GM18858 (cell line): ENCODE results near the gene ENTPD1.
"Not testable (repeated sequence)": the region's sequence is repeated elsewhere in the genome, so short reads cannot be mapped to it uniquely, and the experiment has no call there.

Source experiments
- ATAC-seq: cut with Tn5 transposase; IDR thresholded peaks from one replicate; pipeline ENCODE4 v1.9.1; 2021; ENCODE audit not compliant: unreplicated experiment

The ENTPD1 gene

DNA sequence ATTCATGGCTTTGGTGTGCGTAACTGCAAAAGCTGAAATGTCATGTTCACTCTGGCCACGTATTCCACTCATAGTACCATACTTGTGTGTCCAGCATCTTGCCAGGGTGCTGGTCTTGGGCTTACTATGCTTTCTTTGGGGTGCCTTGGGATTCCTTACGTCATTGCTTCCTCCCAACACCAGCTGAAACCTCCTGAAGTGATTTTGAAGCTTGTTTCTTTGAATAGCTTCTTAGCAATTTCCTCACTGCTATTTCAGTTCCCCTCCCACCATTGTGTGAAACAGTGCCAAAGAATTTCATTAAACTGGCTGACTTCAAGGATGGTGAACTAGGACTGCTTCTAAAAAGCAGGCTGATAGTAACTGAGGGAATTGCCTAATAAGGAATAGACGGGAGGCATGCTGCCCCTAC, 36.9 kb downstream of the ENTPD1 start:
- no peak for ATAC-seq

DNA sequence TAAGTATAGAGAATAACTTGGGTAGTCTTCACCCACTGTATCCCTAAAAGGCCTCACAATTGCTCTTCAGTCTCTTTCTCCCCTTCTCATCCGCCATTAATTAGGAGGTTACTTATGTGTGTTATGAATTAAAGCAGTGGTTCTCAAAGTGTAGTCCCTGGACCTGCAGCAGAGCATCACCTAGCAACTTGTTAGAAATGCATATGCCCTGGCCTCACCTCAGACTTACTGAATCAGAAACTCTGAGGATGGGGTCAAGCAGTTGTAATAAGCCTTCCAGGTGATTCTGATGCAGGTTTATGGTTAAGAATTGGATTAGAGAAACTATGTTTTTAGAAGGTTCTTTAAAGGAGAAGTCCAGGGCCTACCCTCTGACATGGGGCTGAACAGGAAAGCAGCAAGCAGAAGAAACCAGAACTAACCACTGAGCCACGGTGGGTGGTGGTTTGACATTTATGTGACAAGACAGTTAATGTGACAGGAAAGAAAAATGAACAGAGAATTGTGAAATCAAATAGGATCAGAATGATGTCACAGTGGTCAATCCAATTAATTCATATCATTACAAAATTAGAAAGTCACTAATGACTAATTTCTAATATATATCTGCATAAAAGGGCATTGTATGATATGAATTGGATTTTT, 37.6 kb downstream of the ENTPD1 start:
- peak; percentile 33 for ATAC-seq

DNA sequence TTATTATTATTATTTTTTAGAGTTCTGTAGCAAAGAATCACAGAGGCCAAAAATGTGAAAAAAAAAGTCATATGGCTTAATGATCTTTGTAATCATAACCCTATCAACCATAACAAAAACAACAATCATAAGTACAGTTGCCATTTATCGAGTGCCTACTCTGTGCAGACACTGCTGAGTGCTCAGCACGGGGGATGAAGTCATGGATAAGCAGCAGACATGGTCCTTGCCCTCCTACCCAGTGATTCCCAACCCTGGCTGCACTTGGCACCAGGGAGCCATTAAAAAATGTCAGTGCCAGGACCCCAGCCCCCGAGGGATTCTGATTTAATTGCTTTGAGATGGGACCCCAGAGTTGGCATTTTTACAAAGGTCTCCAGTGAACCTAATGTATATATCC, 38.2 kb downstream of the ENTPD1 start:
- no peak for ATAC-seq

DNA sequence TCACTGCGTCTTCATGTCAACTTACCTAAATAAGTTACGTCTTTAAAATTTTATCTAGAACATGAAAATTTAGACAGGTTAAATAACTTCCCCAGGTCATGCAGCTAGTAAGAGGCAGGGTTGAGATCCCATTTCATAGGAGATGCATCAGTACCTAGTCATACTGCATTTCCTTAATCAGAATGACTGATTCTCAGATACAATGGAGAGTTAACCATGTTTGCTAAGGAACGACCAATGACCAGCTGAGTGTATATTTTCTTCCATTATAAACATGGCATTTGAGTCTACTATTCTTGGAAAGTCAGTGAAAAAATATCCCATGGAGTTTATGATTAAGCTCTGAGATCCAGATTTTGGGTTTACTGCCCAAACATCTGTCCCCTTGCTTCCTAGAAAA, 39.6 kb downstream of the ENTPD1 start:
- ATAC-seq = no peak

GRCh38 chr10:95796504-95796903, 40.5 kb downstream of the ENTPD1 start:
- no peak for ATAC-seq

DNA sequence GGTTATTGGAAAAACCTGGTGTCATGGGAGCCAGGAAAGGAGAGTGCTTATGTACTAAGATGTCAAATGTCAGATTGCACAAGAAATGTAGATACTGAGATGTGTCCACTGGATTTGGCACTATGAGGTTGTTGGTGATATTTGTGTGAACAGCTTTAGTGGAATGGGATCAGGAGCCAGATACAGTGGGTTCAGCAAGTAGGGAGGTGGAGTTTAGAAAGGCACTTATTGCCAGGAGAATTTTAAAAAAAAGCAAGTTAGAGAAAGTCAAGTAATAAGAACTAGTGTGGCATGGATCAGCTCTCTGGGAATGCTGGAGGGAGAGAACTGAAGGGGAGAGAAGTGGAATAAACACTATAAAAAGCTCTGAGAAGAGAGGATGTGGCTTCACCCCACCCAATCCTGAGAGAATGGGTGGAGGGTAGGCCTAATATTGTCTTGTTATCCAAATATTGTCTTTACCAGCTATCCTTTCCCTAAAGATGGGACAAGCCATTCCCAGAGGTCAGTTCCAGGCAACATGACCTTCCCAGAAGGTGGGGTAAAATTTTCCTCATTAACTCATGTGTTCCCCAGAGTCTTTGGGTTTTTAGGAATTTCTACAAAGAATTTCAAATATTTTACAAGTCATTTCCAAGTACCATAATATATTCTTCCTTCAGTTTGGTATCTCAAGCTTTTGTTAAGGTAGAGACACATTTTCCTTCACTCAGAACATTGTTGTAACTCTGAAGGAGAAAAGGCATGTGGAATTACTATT, 42.3 kb downstream of the ENTPD1 start:
- ATAC-seq = no peak

DNA sequence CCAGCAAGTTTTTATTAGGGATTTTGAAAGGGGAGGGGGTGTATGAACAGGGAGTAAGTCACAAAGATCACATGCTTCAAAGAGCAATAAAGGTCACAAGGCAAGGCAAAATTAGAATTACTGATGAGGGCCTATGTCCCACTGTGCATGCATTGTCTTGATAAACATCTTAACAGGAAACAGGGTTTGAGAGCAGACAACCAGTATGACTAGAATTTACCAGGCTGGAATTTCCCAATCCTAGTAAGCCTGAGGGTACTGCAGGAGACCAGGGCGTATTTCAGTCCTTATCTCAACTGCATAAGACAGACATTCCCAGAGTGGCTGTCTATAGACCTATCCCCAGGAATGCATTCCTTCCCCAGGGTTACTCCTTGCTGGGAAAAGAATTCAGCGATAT, 44.3 kb downstream of the ENTPD1 start:
- ATAC-seq = not testable (repeated sequence)

GRCh38 chr10:95806687-95807380, 50.9 kb downstream of the ENTPD1 start:
- not testable (repeated sequence) for ATAC-seq

DNA sequence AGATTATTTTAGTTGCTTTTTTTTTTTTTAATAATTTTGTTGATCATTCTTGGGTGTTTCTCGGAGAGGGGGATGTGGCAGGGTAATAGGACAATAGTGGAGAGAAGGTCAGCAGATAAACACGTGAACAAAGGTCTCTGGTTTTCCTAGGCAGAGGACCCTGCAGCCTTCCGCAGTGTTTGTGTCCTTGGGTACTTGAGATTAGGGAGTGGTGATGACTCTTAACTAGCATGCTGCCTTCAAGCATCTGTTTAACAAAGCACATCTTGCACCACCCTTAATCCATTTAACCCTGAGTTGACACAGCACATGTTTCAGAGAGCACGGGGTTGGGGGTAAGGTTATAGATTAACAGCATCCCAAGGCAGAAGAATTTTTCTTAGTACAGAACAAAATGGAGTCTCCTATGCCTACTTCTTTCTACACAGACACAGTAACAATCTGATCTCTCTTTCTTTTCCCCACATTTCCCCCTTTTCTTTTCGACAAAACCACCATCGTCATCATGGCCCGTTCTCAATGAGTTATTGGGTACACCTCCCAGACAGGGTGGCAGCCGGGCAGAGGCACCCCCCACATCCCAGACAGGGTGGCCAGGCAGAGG, 52.8 kb downstream of the ENTPD1 start:
- ATAC-seq = not testable (repeated sequence)

- no peak for ATAC-seq
These were observed 53.6 kb downstream of the ENTPD1 start for GRCh38 chr10:95809370-95810197.

DNA sequence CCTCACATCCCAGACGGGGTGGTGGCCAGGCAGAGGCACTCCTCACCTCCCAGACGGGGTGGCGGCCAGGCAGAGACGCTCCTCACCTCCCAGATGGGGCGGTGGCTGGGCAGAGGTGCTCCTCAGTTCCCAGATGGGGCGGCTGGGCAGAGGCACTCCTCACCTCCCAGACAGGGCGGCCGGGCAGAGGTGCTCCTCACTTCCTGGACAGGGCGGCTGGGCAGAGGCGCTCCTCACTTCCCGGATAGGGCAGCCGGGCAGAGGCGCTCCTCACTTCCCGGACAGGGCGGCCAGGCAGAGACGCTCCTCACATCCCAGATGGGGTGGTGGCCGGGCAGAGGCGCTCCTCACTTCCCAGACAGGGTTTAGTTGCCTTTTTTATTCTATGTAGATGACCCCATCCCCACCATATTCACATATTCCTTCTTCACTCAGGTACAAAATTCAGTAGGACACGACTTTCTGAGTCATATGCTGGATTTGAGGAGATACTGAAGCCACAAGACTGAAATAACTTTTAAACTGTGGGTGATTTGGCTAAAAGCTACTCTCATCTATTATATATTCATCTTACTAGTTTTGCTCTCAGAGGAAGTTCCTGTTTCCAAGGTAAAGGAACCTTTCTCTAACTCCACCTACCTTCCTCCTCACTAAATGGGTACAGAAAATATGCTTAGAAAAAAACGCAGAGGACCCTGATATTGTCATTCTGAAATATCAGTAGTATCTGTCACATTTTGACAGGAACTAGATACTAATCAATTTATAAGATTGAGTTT, 54.4 kb downstream of the ENTPD1 start:
- no peak for ATAC-seq

DNA sequence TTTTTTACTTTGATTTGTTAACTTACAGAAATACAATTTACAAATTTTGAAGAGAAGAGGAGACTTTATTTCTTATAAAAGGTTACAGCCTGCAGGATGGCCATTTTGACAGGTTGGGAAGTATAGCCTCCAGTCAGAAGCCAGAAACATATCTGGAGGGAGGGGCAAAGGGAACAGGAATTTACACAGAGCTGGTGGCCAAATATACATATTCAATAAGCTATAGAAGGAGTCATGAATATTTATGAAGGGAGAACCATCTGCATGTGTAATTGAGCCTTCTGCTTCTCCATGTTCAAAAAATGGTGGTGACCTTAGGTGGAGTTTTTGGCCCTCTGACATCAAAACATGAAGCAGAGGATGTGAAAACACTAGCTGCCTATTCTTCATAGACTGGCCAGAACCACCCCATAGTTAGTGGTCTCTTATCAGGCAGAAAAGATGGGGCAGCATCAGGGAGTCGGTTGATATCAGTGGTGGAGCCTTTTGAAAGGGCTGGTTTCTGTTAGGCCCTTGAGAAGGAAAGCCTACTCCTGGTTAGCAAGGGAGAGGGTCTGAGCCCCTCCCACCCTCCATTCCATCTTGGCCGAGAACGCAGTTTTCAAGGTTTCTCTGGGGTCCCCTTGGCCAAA, 57.2 kb downstream of the ENTPD1 start:
- ATAC-seq = no peak

DNA sequence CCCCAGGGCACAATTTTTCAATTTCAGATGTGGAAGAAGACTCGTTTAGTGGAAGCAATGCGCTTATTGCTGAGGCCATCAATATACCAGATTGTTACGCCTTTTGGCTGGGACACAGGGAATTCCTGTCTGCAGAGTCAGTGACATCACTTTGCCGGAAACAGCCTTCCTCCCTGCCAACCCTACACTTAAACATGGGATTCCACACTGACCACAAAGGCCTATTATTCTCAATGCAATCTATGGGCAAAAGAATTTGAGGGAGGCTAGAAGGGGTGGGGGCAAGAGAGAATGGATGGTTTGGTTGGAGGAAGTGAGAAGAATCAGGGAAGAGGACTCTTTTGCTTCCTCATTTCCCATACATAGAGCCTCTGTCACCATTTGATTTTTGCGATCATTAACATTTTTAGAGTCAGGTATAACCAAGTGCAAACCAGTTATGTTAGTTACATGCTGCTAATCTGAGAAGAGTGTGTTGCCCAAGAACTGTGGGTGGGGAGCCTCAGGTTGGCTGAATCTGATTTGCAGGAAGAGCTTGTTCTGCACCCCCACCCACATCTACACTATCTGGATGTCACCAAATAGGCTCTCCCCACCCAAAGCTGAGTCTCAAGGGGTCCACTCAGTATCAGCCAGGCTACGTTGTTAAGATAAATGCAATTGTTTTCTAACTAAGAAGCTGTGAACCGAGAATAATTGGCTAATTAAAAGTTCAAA, 58.2 kb downstream of the ENTPD1 start:
- ATAC-seq = no peak

DNA sequence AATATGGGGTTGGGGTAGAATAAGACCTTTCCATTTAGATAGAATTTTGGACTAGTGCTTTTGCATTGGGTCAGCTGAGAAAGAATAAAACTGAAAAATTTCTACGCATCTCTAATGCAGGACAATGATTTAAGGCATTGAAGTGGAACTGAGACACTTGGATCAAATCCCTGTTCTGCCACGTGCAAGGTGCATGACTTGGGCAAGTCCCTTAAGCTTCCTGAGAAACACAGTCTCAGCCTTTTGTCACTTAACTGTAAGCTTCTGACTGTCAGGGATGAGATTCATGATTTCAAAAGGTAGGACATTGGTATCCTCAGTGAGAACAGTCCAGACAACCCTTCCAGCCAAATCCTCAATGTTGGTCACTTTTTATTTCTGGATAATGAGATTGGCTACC, 59.2 kb downstream of the ENTPD1 start:
- ATAC-seq = no peak

- no peak for ATAC-seq
These were observed 59.8 kb downstream of the ENTPD1 start for GRCh38 chr10:95815701-95816240.

DNA sequence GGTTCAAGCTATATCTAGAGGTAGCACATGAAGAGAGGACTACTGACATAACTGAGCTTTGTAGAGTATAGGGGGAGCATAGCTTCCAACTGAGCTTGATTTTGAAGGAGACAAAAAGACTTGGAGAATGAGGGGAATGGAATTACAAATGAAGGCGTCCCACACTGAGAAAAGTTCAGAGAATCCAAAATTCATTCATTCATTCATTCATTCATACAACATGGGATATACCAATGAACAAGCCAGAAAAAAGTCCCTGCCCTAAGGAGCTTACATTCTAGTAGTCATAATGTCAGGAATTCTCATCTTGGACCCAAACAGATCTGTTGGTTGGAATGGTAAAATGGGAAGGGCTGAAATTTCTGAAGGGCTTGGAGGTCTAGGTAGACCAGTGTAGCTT, 62.0 kb downstream of the ENTPD1 start:
- no peak for ATAC-seq

DNA sequence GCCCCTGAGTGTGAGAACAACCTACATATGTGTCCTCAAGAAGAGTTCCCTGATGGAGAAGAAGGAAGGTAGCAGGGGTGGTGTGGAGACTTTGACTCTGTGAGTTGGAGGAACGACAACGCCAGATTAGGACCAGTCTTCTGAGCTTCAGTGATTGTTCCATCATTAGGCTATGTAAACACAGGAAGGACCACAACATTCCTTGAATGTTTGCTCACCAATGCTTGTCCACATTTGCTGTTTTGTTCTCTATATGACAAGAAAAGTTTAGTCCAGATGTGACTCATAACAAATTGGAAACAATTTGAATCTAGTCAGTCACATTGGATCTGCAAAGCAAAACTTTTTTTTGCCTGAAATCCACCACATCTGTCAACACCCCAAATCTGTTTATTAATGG, 62.7 kb downstream of the ENTPD1 start:
- no peak for ATAC-seq

DNA sequence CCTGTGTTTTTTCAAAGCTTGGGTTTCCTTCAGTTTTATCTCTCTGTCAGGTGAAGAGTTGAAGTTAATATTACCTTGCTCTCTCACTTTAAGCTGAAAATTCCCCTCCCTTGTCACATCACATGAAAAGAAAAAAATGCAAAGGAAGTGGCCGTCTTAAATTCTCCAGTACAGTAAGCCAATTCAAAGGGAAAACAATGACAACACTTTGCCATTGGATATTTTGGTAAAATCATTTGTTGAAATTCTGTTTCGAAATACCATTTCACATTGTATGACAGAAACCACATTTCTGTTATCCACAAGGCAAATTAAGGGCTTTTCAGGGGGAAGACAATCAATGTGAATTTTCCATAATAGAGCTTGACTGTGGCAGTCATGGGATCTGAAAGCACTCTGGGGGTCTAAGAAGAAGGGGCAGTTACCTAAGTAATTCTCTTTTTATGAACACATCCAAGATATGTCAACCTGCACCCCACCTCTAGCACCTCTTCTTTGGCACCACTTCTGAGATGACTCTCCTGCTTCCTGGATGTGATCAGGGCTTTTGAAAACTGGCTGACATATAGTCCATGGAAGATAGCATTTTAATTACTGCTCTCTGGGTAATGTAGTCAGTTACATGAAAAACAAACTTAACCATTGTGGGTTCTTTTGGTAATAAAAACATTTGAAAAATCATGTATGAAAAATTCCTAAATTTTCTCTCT, 63.8 kb downstream of the ENTPD1 start:
- ATAC-seq = no peak
